ENCODE results near the gene GAREM1.

Gene GAREM1

DNA sequence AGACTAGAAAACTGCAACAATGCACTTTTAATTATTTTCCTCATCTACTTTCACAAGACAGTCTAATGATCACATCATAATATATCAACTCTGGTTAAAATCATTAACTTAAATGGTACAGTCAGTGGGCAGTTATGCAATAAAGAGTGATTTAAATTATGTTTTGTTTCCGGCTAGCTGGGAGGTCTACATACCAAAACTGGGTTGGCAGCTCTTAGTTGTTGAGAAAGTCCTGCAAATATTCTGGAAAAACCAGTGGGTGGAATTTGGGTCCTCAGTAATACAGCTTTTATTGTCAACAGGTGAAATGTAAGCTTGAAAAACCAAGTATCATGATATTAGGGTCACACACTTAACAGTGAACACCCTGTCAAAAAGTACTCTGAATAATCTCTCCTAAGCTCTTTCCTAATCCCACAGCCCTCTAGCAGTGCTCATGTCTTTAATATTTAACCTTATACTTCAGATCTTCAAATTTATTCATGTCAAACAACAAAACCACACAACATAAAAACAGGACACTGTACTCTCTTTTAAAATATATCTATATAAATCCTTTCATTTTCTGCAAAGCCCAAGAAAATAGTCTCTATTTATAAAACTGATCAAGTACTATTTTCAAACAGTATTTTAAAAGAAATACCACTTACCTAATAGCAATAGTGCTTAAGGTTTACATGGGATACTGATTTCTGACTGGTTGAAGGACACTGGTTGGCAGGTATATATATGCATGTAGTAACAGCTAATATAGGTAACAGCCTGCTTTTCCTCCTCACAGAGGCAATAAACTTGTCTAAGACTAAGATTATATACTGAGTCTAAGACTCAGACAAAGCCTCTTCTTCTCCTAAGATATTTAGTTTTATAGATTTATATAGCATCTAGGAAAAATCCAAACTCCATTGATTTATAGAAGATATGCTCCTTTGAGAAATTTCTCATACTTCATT lies 103.8 kb downstream of the GAREM1 start:
- DNase-seq (ENCODE audit: low read depth) = peak; percentile 53
- TF ChIP-seq, protein P1, sequence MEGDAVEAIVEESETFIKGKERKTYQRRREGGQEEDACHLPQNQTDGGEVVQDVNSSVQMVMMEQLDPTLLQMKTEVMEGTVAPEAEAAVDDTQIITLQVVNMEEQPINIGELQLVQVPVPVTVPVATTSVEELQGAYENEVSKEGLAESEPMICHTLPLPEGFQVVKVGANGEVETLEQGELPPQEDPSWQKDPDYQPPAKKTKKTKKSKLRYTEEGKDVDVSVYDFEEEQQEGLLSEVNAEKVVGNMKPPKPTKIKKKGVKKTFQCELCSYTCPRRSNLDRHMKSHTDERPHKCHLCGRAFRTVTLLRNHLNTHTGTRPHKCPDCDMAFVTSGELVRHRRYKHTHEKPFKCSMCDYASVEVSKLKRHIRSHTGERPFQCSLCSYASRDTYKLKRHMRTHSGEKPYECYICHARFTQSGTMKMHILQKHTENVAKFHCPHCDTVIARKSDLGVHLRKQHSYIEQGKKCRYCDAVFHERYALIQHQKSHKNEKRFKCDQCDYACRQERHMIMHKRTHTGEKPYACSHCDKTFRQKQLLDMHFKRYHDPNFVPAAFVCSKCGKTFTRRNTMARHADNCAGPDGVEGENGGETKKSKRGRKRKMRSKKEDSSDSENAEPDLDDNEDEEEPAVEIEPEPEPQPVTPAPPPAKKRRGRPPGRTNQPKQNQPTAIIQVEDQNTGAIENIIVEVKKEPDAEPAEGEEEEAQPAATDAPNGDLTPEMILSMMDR (IDR thresholded peaks at IDR 0.05; ENCODE audit: low read length, missing control alignments) = no peak
- no peak overlapping the region for H3K4me3 ChIP-seq (replicated peaks; ENCODE audit: low read depth, low read length)

DNA sequence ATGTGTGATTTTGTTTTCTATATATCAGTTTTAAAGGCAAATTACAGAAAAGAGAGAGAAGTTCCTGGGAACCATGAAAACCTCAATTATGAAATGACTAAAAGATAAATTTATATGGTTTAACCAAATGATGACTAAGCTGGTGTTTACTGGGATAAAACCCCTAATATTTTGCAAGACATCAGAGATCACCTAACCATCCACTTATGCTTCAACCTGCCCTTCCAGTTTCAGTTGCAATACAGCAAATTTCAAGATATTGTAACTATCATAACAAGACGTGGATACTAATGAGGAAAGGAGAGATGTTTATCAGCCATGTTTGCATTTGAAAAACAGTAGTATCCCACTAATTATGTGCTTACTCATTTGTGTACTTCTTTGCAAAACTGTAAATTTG lies 108.2 kb downstream of the GAREM1 start:
- DNase-seq (ENCODE audit: low read depth) = no peak

DNA sequence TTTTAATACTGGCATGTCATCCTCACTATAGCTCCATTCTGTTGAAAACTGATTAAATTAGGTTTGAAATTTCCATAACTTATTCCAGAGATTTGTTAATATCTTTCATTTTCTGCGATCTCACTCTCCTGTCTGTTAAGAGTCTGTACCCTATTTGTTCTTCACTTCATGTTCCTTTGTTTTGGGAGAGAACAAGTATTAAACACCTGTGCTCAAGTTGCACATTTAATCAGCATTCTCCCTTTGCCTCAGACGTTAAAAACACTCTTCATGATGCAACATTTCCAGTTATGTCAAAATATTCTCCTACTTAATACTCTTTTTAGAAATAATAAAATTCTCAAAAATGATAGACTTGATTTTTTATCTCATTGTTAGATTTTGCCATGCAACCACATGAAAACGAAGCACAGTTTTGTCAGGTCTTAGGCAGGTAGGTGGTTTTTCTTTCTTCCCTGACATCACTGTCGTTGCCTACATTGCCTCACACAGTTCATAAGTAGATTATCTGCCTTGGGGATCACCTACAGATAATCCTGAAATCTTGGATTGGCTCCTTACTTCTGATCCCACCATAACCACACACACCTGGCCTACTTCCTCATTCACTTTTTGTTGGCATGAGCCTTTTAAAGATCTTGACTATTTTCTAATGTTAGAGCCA lies 109.9 kb downstream of the GAREM1 start:
- no peak for DNase-seq (ENCODE audit: low read depth)
- TF ChIP-seq, protein P1 (IDR thresholded peaks at IDR 0.05; ENCODE audit: low read length, missing control alignments) = no peak
- H3K4me3 ChIP-seq (replicated peaks; ENCODE audit: low read depth, low read length) = no peak overlapping the region

More for the DNA sequence above, 108.2 kb downstream of the GAREM1 start:
- TF ChIP-seq, protein P1 (IDR thresholded peaks at IDR 0.05; ENCODE audit: low read length, missing control alignments) = no peak
- H3K4me3 ChIP-seq (replicated peaks; ENCODE audit: low read depth, low read length) = no peak overlapping the region

DNA sequence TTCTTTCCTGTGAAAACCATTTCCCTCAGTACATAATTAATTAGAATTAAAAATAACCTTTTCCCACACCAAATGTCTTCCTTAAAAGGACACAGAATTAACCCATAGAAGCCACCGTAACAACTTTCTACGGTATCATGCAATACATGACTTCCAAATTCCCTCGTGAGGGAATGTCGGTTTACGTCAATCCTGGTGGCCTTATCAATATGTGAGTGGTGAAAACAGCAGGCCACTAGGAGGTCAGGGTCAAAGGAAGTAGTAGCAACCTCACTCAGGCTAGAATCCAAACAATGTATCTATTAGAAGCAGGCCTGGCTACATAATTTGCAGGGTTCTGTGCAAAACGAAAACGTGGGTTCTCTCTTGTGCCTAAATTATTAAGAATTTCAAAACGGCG lies 112.2 kb downstream of the GAREM1 start:
- no peak for DNase-seq (ENCODE audit: low read depth)
- no peak overlapping the region for H3K4me3 ChIP-seq (replicated peaks; ENCODE audit: low read depth, low read length)
- TF ChIP-seq, protein P1 (IDR thresholded peaks at IDR 0.05; ENCODE audit: low read length, missing control alignments) = no peak

DNA sequence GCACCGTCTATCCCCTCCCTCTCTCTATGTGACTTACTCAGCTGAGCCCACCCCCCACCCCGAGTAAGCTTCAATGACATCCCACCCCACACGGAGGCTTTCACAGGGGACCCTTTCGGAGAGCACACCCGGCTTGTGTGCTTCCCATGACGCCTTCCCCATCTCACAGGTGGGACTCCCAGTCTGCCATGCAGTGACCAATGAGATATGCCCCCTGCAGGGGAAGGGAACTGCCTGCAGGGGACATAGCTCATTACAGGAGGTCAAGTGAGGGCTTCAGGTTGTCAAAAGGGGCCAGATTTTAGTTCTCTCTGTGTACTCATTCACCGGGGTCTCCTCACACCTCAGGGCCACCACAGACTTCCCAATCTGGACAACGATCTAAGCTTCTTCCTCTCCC lies 112.6 kb downstream of the GAREM1 start:
- no peak overlapping the region for H3K4me3 ChIP-seq (replicated peaks; ENCODE audit: low read depth, low read length)
- DNase-seq (ENCODE audit: low read depth) = no peak
- TF ChIP-seq, protein P1 (IDR thresholded peaks at IDR 0.05; ENCODE audit: low read length, missing control alignments) = no peak

DNA sequence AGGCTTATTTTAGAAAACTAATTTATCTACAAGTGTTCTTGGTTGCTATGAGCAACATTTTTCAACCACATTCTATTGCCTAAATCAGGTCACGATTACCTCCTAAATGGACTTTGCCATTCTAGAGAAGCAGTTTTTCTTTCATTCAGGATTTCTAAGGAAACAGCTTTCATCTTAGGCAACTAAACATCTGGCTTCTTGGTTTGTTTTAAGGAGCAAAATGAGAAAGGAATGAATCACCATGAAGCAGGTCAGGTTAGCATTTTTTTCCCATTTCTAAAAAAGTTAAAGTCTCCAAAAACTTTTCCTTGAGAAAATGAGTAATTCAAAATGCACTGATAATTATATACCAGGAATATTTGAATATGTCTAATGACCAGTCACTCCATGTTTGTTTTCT lies 114.8 kb downstream of the GAREM1 start:
- H3K4me3 ChIP-seq (replicated peaks; ENCODE audit: low read depth, low read length) = no peak overlapping the region
- peak; percentile 62 for DNase-seq (ENCODE audit: low read depth)

More for the DNA sequence above, 114.8 kb downstream of the GAREM1 start:
- TF ChIP-seq, protein P1 (IDR thresholded peaks at IDR 0.05; ENCODE audit: low read length, missing control alignments) = no peak
